Aorta (tissue), 5 donors: ENCODE results near the gene MAD1L1. TPM values are rescaled to one million over a fixed set of nuclear protein-coding genes. Genes with fewer than 3 reads are reported as not detected.
A peak's percentile ranks its signal among the peaks of the same experiment; 100 is the strongest.

Source experiments
- ATAC-seq: fragments of 200-7000 bp; cut with Tn5 transposase; one replicate; pipeline ENCODE4 v1.9.1; 2022; ENCODE audit warnings: moderate library complexity; ENCODE audit not compliant: low FRiP score
- DNase-seq, 2 donors: peaks; one replicate each; pipeline ENCODE4 v3.0.0-alpha.2; 2020
- H3K27ac ChIP-seq, 2 donors: one replicate each; pipeline ENCODE4 v1.5.1; 2013; ENCODE audit warnings: low read length in 2 of 2, mild to moderate bottlenecking in 2 of 2, moderate library complexity in 2 of 2, control low read depth in 1 of 2, inconsistent platforms in 1 of 2, low read depth in 1 of 2
- H3K27me3 ChIP-seq, 2 donors: one replicate each; pipeline ENCODE4 v1.6.1; 2013; ENCODE audit warnings: control low read depth in 1 of 2, low read length in 1 of 2, mild to moderate bottlenecking in 1 of 2, moderate library complexity in 1 of 2; ENCODE audit not compliant: insufficient read depth in 2 of 2, control insufficient read depth in 1 of 2
- H3K36me3 ChIP-seq, 2 donors: one replicate each; pipeline ENCODE4 v1.6.1; 2013; ENCODE audit warnings: control low read depth in 1 of 2, low read length in 1 of 2, mild to moderate bottlenecking in 1 of 2; ENCODE audit not compliant: insufficient read depth in 2 of 2, control insufficient read depth in 1 of 2
- H3K4me1 ChIP-seq, 2 donors: one replicate each; pipeline ENCODE4 v1.6.1; 2013; ENCODE audit warnings: low read length in 2 of 2, control low read depth in 1 of 2, mild to moderate bottlenecking in 1 of 2, moderate library complexity in 1 of 2; ENCODE audit not compliant: insufficient read depth in 2 of 2, control insufficient read depth in 1 of 2
- H3K4me3 ChIP-seq, 2 donors: one replicate each; pipeline ENCODE4 v1.5.1; 2013; ENCODE audit warnings: low read length in 2 of 2, control low read depth in 1 of 2, mild to moderate bottlenecking in 1 of 2
- H3K9me3 ChIP-seq: one replicate; pipeline ENCODE4 v1.6.1; 2013; ENCODE audit warnings: mild to moderate bottlenecking, low read length; ENCODE audit not compliant: control insufficient read depth
- WGBS, 2 donors: extraction: QIAGEN DNeasy Blood & Tissue Kit; methylation state at CpG; one replicate each; pipeline ENCODE4 v1.1.7; 2013; 5-methylcytosine and 5-hydroxymethylcytosine counted together
- intact Hi-C, 2 donors: fragments of 100-400 bp; cut with DNase I; formaldehyde crosslinking; loops; one replicate each; pipeline versions ENCODE4 v1.14.2 to v1.15.0; 2022
- polyA plus RNA-seq, 2 donors: library from polyadenylated mRNA; stranded (reverse); fragments of 200-250 nt; gene quantifications; one replicate each; pipeline ENCODE4 v1.2.3, GENCODE V29; 2013
- total RNA-seq, 2 donors: library from RNA; stranded (reverse); fragmentation: NEBNext Ultra II Directional; extraction: Animal tissue kit (Norgen Biotek cat#: 25700); gene quantifications; one replicate each; pipeline ENCODE4 v1.2.1, GENCODE V29; 2021
- donor health status: healthy with polysubstance abuse.
- donor health status: Bipolar disorder and iron deficiency.
- donor health status: DM: no; HTN: no; CAD: no.
- donor health status: DM: no; HTN: no; CAD: no.
- donor health status: DM: yes; HTN: yes; CAD: no.

Gene MAD1L1
- total and polyA plus RNA-seq, 4 donors: 14.8 to 35.8 (median 20.2) TPM

- Histone ChIP-seq H3K27me3 (no peaks in the 10 kb centered on the region), H3K4me3 (no peak overlapping the region), H3K4me1 (no peaks in the 10 kb centered on the region), H3K27ac (no peak overlapping the region), H3K36me3 (no peaks in the 10 kb centered on the region), H3K9me3 (peaks cover 5% of the 10 kb centered on the region)
- 93 to 98% methylated on average over 4 of the region's 4 CpGs for WGBS, 2 donors
- intact Hi-C loops: no loop called here
- ATAC-seq: no peak
- peak in 1 of 2 donors; percentile 36 for DNase-seq
These were observed 208.2 kb downstream of the MAD1L1 start for GRCh38 chr7:2024567-2024918.

- Histone ChIP-seq H3K4me1 (no peaks in the 10 kb centered on the region), H3K27ac (no peak overlapping the region), H3K27me3 (no peaks in the 10 kb centered on the region), H3K9me3 (peaks cover 5% of the 10 kb centered on the region), H3K36me3 (no peaks in the 10 kb centered on the region), H3K4me3 (no peak overlapping the region)
- no peak for ATAC-seq
- 91 to 95% methylated on average over 7 of the region's 7 CpGs for WGBS, 2 donors
- DNase-seq: peak; percentile 39 to 68
- intact Hi-C loops: no loop called here
These were observed 208.7 kb downstream of the MAD1L1 start for GRCh38 chr7:2023877-2024566.

- no peaks in the 10 kb centered on the region for H3K36me3 ChIP-seq
- DNase-seq: no peak
- 93 to 95% methylated on average over 8 of the region's 8 CpGs for WGBS, 2 donors
- no peak overlapping the region for H3K4me3 ChIP-seq
- H3K4me1 ChIP-seq: no peaks in the 10 kb centered on the region
- no peaks in the 10 kb centered on the region for H3K27me3 ChIP-seq
- intact Hi-C loops: no loop called here
- no peak overlapping the region for H3K27ac ChIP-seq
- peaks cover 3% of the 10 kb centered on the region for H3K9me3 ChIP-seq
- ATAC-seq: no peak
These were observed 210.0 kb downstream of the MAD1L1 start for GRCh38 chr7:2022737-2023250.

- peak; percentile 14 to 43 for DNase-seq
- no peak for ATAC-seq
- Histone ChIP-seq H3K27ac (no peak overlapping the region), H3K36me3 (no peaks in the 10 kb centered on the region), H3K4me1 (no peaks in the 10 kb centered on the region), H3K4me3 (no peak overlapping the region), H3K27me3 (no peaks in the 10 kb centered on the region), H3K9me3 (peaks cover 3% of the 10 kb centered on the region)
- intact Hi-C loops: no loop called here
- 96 to 98% methylated on average over 9 of the region's 9 CpGs for WGBS, 2 donors
These were observed 210.7 kb downstream of the MAD1L1 start for GRCh38 chr7:2022021-2022409.

GRCh38 chr7:2019711-2020511 is 212.8 kb downstream of the MAD1L1 start:
- no peak overlapping the region for H3K27ac ChIP-seq

GRCh38 chr7:2019461-2019710 is 213.4 kb downstream of the MAD1L1 start:
- Histone ChIP-seq H3K4me1 (no peaks in the 10 kb centered on the region), H3K27ac (no peak overlapping the region), H3K9me3 (peaks cover under 1% of the 10 kb centered on the region), H3K27me3 (no peaks in the 10 kb centered on the region), H3K36me3 (no peaks in the 10 kb centered on the region), H3K4me3 (no peak overlapping the region)
- 80 to 94% methylated on average over 7 to 10 of the region's 10 CpGs for WGBS, 2 donors
- DNase-seq (no peak), ATAC-seq (no peak)
- intact Hi-C loops: no loop called here

More at GRCh38 chr7:2019711-2020511, 212.8 kb downstream of the MAD1L1 start:
- Histone ChIP-seq H3K36me3 (no peaks in the 10 kb centered on the region), H3K27me3 (no peaks in the 10 kb centered on the region), H3K9me3 (peaks cover 3% of the 10 kb centered on the region), H3K4me1 (no peaks in the 10 kb centered on the region), H3K4me3 (no peak overlapping the region)
- peak; percentile 90 to 94 for DNase-seq
- 82 to 84% methylated on average over 41 to 43 of the region's 43 CpGs for WGBS, 2 donors
- peak; percentile 79 for ATAC-seq
- intact Hi-C loops: no loop called here

GRCh38 chr7:2018569-2019460 is 213.9 kb downstream of the MAD1L1 start:
- Histone ChIP-seq H3K4me1 (no peaks in the 10 kb centered on the region), H3K36me3 (no peaks in the 10 kb centered on the region), H3K27ac (no peak overlapping the region), H3K4me3 (no peak overlapping the region), H3K27me3 (no peaks in the 10 kb centered on the region), H3K9me3 (no peaks in the 10 kb centered on the region)
- WGBS, 2 donors: 29 to 35% methylated on average over 27 to 28 of the region's 28 CpGs
- ATAC-seq (peak; percentile 69), DNase-seq (peak; percentile 80 to 81)
- intact Hi-C loops: no loop called here

- DNase-seq (peak; percentile 47 to 59), ATAC-seq (no peak)
- Histone ChIP-seq H3K4me1 (no peaks in the 10 kb centered on the region), H3K4me3 (no peak overlapping the region), H3K27me3 (no peaks in the 10 kb centered on the region), H3K9me3 (no peaks in the 10 kb centered on the region), H3K27ac (no peak overlapping the region), H3K36me3 (no peaks in the 10 kb centered on the region)
- WGBS, 2 donors: 90 to 92% methylated on average over 28 of the region's 28 CpGs
- intact Hi-C loops: no loop called here
These were observed 214.7 kb downstream of the MAD1L1 start for GRCh38 chr7:2017914-2018568.
